IPS DF 6.9 (cell line): ENCODE results near the gene MYCBP2.

Experiments
- DNase-seq: peaks from one replicate; pipeline ENCODE4 v3.0.0-alpha.2; 2013; ENCODE audit warnings: low read depth, low spot score
- H3K27ac ChIP-seq: one replicate; pipeline ENCODE4 v1.5.1; 2013; ENCODE audit warnings: low read length, control low read depth
- H3K27me3 ChIP-seq: 2 replicates; pipeline ENCODE4 v1.6.1; 2013; ENCODE audit warnings: mild to moderate bottlenecking, low read length; ENCODE audit not compliant: control insufficient read depth, insufficient read depth
- H3K36me3 ChIP-seq: 2 replicates; pipeline ENCODE4 v1.6.1; 2013; ENCODE audit warnings: low read length; ENCODE audit not compliant: control insufficient read depth, insufficient read depth
- H3K4me1 ChIP-seq: 2 replicates; pipeline ENCODE4 v1.6.1; 2013; ENCODE audit warnings: low read length; ENCODE audit not compliant: control insufficient read depth, insufficient read depth
- H3K4me3 ChIP-seq: 2 replicates; pipeline ENCODE4 v1.5.1; 2013; ENCODE audit warnings: mild to moderate bottlenecking, low read length
- H3K9me3 ChIP-seq: 2 replicates; pipeline ENCODE4 v1.6.1; 2013; ENCODE audit warnings: low read length, inconsistent platforms; ENCODE audit not compliant: control insufficient read depth, insufficient read depth
- WGBS: extraction: QIAGEN DNeasy Blood & Tissue Kit; methylation state at CpG from one replicate; pipeline ENCODE4 v1.1.7; 2013; ENCODE audit warnings: mixed read lengths, missing lambda C conversion rate; ENCODE audit not compliant: insufficient read length, insufficient coverage; 5-methylcytosine and 5-hydroxymethylcytosine counted together

Gene MYCBP2

DNA sequence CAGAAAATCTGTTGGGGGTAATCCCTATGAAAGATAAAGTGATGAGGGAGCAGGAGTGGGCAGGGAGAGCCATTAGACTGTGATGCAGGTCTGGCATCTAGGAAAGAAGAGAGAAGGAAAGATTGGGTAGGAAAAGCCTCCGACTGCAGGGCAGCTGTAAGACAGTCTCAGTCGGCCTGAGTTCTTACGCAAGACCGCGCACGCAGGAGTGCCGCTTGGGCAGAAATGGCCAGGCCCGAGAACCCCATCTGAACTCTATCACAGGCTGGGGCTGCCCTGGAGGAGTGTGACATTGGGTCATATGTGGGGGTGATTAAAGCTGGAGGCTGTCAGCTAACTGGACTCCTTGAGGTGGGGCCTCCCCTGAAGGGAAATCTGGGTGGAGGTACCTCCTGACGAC lies 286.1 kb downstream of the MYCBP2 start:
- Histone ChIP-seq H3K4me1 (no peaks in the 10 kb centered on the region), H3K9me3 (no peaks in the 10 kb centered on the region), H3K4me3 (no peak overlapping the region), H3K27ac (no peak overlapping the region), H3K36me3 (no peaks in the 10 kb centered on the region), H3K27me3 (no peaks in the 10 kb centered on the region)
- WGBS = no CpG with 5 or more reads among the region's 9 CpGs
- DNase-seq = no peak

DNA sequence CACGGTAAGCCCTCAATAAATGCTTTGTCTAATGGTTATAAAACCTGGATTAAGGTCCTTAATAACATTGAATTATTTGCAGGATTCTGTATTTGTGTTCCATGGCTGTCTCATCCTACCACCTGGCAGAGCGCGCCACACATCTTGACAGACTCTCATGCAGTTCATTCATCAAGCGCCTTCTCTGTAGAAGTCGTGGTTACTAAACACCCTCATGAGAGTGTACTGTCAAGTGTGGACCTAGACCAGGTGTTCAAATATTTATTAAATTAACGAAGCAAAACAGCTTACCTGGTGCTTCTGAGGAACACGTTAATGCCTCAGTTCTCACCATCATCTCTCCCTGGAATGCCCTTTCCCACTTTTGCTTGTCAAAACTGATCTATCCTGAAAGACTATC lies 286.8 kb downstream of the MYCBP2 start:
- no peak for DNase-seq
- no CpG with 5 or more reads among the region's 7 CpGs for WGBS

DNA sequence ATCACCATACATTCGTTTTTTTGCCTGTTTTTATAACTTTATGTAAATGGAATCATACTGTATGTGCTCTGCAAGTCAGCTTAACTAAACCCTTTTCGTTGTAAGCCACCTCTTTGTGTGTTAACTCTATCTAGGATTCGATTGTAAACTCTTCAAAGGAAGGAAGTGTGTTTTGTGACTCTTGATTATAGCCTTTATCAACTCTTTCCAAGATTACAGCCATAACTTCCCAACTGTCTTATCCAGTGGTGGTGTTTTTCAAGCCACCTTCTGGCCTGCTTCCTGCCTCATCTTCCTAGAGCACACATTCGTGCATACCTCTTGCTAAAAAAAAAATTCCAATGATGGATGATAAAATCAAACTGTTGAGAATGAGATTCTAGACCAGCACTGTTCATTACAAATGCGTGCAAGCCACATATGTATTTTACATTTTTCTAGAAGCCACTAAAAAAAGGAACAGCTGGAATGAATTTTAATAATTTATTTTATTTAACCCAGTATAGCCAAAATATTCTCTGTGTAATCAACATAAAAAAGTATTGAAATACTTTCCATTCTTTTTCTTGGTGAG lies 287.9 kb downstream of the MYCBP2 start:
- H3K36me3 ChIP-seq = no peaks in the 10 kb centered on the region
- no peak for DNase-seq
- WGBS = no CpG with 5 or more reads among the region's 5 CpGs
- no peaks in the 10 kb centered on the region for H3K4me1 ChIP-seq
- no peak overlapping the region for H3K27ac ChIP-seq
- no peak overlapping the region for H3K4me3 ChIP-seq
- H3K9me3 ChIP-seq = no peaks in the 10 kb centered on the region
- H3K27me3 ChIP-seq = no peaks in the 10 kb centered on the region

More for the DNA sequence above, 286.8 kb downstream of the MYCBP2 start:
- no peaks in the 10 kb centered on the region for H3K9me3 ChIP-seq
- no peaks in the 10 kb centered on the region for H3K27me3 ChIP-seq
- no peak overlapping the region for H3K4me3 ChIP-seq
- no peaks in the 10 kb centered on the region for H3K36me3 ChIP-seq
- no peak overlapping the region for H3K27ac ChIP-seq
- no peaks in the 10 kb centered on the region for H3K4me1 ChIP-seq

DNA sequence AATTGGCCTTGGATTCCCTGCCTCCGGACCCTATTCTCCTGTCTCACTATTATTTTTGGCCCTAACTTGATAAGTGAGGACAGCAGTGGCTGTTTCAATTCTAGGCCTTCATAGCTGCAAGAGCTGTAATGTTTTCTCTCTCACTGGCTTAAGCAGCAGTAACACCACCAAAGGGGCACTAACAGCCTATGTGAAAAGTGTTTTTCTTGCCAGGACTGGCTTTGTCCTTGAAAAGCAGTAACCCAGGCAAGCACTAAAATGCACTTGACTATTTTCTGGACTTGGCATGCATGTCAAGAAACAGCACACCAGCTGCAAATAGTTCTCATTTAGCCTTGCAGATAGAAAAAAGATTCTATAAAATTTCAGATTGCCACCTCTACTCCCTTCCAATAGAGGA lies 290.6 kb downstream of the MYCBP2 start:
- no peaks in the 10 kb centered on the region for H3K36me3 ChIP-seq
- no peak for DNase-seq
- no peaks in the 10 kb centered on the region for H3K4me1 ChIP-seq
- no peaks in the 10 kb centered on the region for H3K27me3 ChIP-seq
- H3K27ac ChIP-seq = no peak overlapping the region
- no peaks in the 10 kb centered on the region for H3K9me3 ChIP-seq
- no CpG with 5 or more reads among the region's 1 CpG for WGBS
- no peak overlapping the region for H3K4me3 ChIP-seq

DNA sequence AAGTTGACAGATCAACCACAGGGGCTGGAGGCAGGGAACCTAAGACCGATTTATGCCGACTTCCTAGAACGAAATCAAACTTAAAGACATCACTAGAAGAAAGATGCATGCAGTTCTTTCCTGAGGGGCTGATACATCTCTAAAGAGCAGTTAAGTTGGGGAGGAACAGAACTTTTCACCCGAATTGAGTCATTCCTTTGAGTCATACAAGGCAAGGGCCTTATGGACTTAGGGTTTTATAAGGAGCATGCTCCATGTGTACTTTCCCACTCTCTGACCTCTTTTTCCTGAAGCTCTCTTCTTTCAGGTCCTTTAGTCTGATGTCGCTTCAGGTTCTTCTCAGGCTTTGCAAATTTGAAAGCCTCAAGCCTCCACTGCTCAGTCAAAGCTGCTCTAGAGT lies 292.0 kb downstream of the MYCBP2 start:
- Histone ChIP-seq H3K4me3 (no peak overlapping the region), H3K27ac (no peak overlapping the region), H3K9me3 (no peaks in the 10 kb centered on the region), H3K27me3 (no peaks in the 10 kb centered on the region), H3K36me3 (no peaks in the 10 kb centered on the region), H3K4me1 (no peaks in the 10 kb centered on the region)
- DNase-seq = no peak
- no CpG with 5 or more reads among the region's 5 CpGs for WGBS

- WGBS = no CpG with 5 or more reads among the region's 4 CpGs
- no peaks in the 10 kb centered on the region for H3K4me1 ChIP-seq
- DNase-seq = no peak
- H3K27ac ChIP-seq = no peak overlapping the region
- no peaks in the 10 kb centered on the region for H3K36me3 ChIP-seq
- H3K4me3 ChIP-seq = no peak overlapping the region
- H3K9me3 ChIP-seq = no peaks in the 10 kb centered on the region
- H3K27me3 ChIP-seq = no peaks in the 10 kb centered on the region
Observed at GRCh38 chr13:77033717-77034302, 293.1 kb downstream of the MYCBP2 start.

GRCh38 chr13:77031656-77032243 lies 295.1 kb downstream of the MYCBP2 start:
- no peaks in the 10 kb centered on the region for H3K27me3 ChIP-seq
- no peaks in the 10 kb centered on the region for H3K4me1 ChIP-seq
- no peaks in the 10 kb centered on the region for H3K9me3 ChIP-seq
- H3K4me3 ChIP-seq = no peak overlapping the region
- DNase-seq = no peak
- no peak overlapping the region for H3K27ac ChIP-seq
- no CpG with 5 or more reads among the region's 6 CpGs for WGBS
- no peaks in the 10 kb centered on the region for H3K36me3 ChIP-seq

GRCh38 chr13:77029436-77029835 lies 297.5 kb downstream of the MYCBP2 start:
- Histone ChIP-seq H3K4me3 (no peak overlapping the region), H3K27me3 (no peaks in the 10 kb centered on the region), H3K9me3 (no peaks in the 10 kb centered on the region), H3K27ac (no peak overlapping the region), H3K36me3 (no peaks in the 10 kb centered on the region), H3K4me1 (no peaks in the 10 kb centered on the region)
- WGBS = no CpG with 5 or more reads among the region's 1 CpG
- DNase-seq = no peak

GRCh38 chr13:77028202-77028601 lies 298.7 kb downstream of the MYCBP2 start:
- no CpG with 5 or more reads among the region's 5 CpGs for WGBS
- Histone ChIP-seq H3K4me1 (no peaks in the 10 kb centered on the region), H3K27me3 (no peaks in the 10 kb centered on the region), H3K9me3 (no peaks in the 10 kb centered on the region), H3K27ac (no peak overlapping the region), H3K36me3 (no peaks in the 10 kb centered on the region), H3K4me3 (no peak overlapping the region)
- no peak for DNase-seq

GRCh38 chr13:77026861-77027621 lies 299.9 kb downstream of the MYCBP2 start, which contains the start of gene FBXL3:
Gene FBXL3, minus strand, starts transcription at chr13:77027159. Its CDS starts 5,299 bp downstream, at chr13:77021860.
- no peaks in the 10 kb centered on the region for H3K9me3 ChIP-seq
- peak within 1 kb of the TSS; percentile 98 for H3K4me3 ChIP-seq
- H3K27ac ChIP-seq = no peak within 1 kb of the TSS
- no peaks in the 10 kb centered on the region for H3K36me3 ChIP-seq
- H3K27me3 ChIP-seq = no peaks in the 10 kb centered on the region
- DNase-seq = no peak
- no peaks in the 10 kb centered on the region for H3K4me1 ChIP-seq
- no CpG with 5 or more reads among the region's 74 CpGs for WGBS
